ENCODE data around the gene NPHP4. TPM values are rescaled to one million over a fixed set of nuclear protein-coding genes. Genes with fewer than 3 reads are reported as not detected.

Gene NPHP4
- total and polyA plus RNA-seq, 10 of the 15 experiments (the other 5 are each of a cell fraction or from before 2014, with no cell fraction given) = 0.16 to 10.5 (median 3.1) TPM

Small RNAs within 50 kb of the gene (microRNA-seq; reads per million reads assigned to microRNA genes)
- not detected for gene MIR4689

Small RNAs within 50 kb of the gene (small RNA-seq; reads per million reads assigned to genes)
- not detected for gene MIR4689

Other genes starting within 250 kb of the NPHP4 start
- 46.6 and 55.6 TPM in 2 replicates for gene KCNAB2, start 53.5 kb upstream of the NPHP4 start, total RNA-seq (2014; rRNA removed)
- 34.8 and 36.9 TPM in 2 replicates for gene KCNAB2, start 53.5 kb upstream of the NPHP4 start, total RNA-seq (2014; rRNA removed; fragmentation: Illumina TruSeq; extraction: Trizol)
- gene KCNAB2, start 53.5 kb upstream of the NPHP4 start, total RNA-seq (2021) = 118 and 123 TPM in 2 replicates
- gene KCNAB2, start 53.5 kb upstream of the NPHP4 start, polyA plus RNA-seq (2011; rRNA removed) = 59.0 and 117 TPM in 2 replicates
- 23.7 and 57.4 TPM in 2 replicates for gene KCNAB2, start 53.5 kb upstream of the NPHP4 start, polyA plus RNA-seq (2014; fragmentation: Illumina TruSeq; extraction: Trizol)
- gene KCNAB2, start 53.5 kb upstream of the NPHP4 start, polyA plus RNA-seq (2014; fragmentation: Nextera tagmentation; extraction: Ambion mirVana) = 1 to 10 TPM; 2.9 to 4.7 TPM
- 98.9 and 115 TPM in 2 replicates for gene KCNAB2, start 53.5 kb upstream of the NPHP4 start, polyA plus RNA-seq (2014; rRNA removed)
- 10 to 100 TPM; 67.5 to 73.2 TPM for gene KCNAB2, start 53.5 kb upstream of the NPHP4 start, polyA plus RNA-seq (2016; fragmentation: Nextera tagmentation; extraction: Ambion mirVana)
- 0.05 and 0.06 TPM in 2 replicates for gene CHD5, start 187.9 kb upstream of the NPHP4 start, total RNA-seq (2014; rRNA removed)
- gene CHD5, start 187.9 kb upstream of the NPHP4 start, total RNA-seq (2014; rRNA removed; fragmentation: Illumina TruSeq; extraction: Trizol) = 0.13 and 0.14 TPM in 2 replicates
- gene CHD5, start 187.9 kb upstream of the NPHP4 start, total RNA-seq (2021) = 0.19 and 0.49 TPM in 2 replicates
- 0.07 and 0.23 TPM in 2 replicates for gene CHD5, start 187.9 kb upstream of the NPHP4 start, polyA plus RNA-seq (2011; rRNA removed)
- 0.05 and 0.09 TPM in 2 replicates for gene CHD5, start 187.9 kb upstream of the NPHP4 start, polyA plus RNA-seq (2014; fragmentation: Illumina TruSeq; extraction: Trizol)
- not detected for gene CHD5, start 187.9 kb upstream of the NPHP4 start, polyA plus RNA-seq (2014; fragmentation: Nextera tagmentation; extraction: Ambion mirVana)
- gene CHD5, start 187.9 kb upstream of the NPHP4 start, polyA plus RNA-seq (2014; rRNA removed) = 0.22 and 0.49 TPM in 2 replicates
- gene CHD5, start 187.9 kb upstream of the NPHP4 start, polyA plus RNA-seq (2016; fragmentation: Nextera tagmentation; extraction: Ambion mirVana) = under 1 TPM in 1 of 2 experiments, not detected in 1; 0.03 TPM
- 191 and 240 TPM in 2 replicates for gene RPL22, start 207.2 kb upstream of the NPHP4 start, total RNA-seq (2014; rRNA removed)
- 435 and 466 TPM in 2 replicates for gene RPL22, start 207.2 kb upstream of the NPHP4 start, total RNA-seq (2014; rRNA removed; fragmentation: Illumina TruSeq; extraction: Trizol)
- gene RPL22, start 207.2 kb upstream of the NPHP4 start, total RNA-seq (2021) = 437 and 439 TPM in 2 replicates
- 424 and 754 TPM in 2 replicates for gene RPL22, start 207.2 kb upstream of the NPHP4 start, polyA plus RNA-seq (2011; rRNA removed)
- gene RPL22, start 207.2 kb upstream of the NPHP4 start, polyA plus RNA-seq (2014; fragmentation: Illumina TruSeq; extraction: Trizol) = 479 and 560 TPM in 2 replicates
- 100 to 1,000 TPM; 437 to 560 TPM for gene RPL22, start 207.2 kb upstream of the NPHP4 start, polyA plus RNA-seq (2014; fragmentation: Nextera tagmentation; extraction: Ambion mirVana)
- 295 and 340 TPM in 2 replicates for gene RPL22, start 207.2 kb upstream of the NPHP4 start, polyA plus RNA-seq (2014; rRNA removed)
- gene RPL22, start 207.2 kb upstream of the NPHP4 start, polyA plus RNA-seq (2016; fragmentation: Nextera tagmentation; extraction: Ambion mirVana) = 100 to 1,000 TPM; 302 to 303 TPM
- 15.2 and 18.0 TPM in 2 replicates for gene RNF207, start 213.7 kb upstream of the NPHP4 start, total RNA-seq (2014; rRNA removed)
- gene RNF207, start 213.7 kb upstream of the NPHP4 start, total RNA-seq (2014; rRNA removed; fragmentation: Illumina TruSeq; extraction: Trizol) = 7.8 and 8.9 TPM in 2 replicates
- gene RNF207, start 213.7 kb upstream of the NPHP4 start, total RNA-seq (2021) = 23.2 and 27.0 TPM in 2 replicates
- 17.2 and 36.4 TPM in 2 replicates for gene RNF207, start 213.7 kb upstream of the NPHP4 start, polyA plus RNA-seq (2011; rRNA removed)
- 9.4 and 13.3 TPM in 2 replicates for gene RNF207, start 213.7 kb upstream of the NPHP4 start, polyA plus RNA-seq (2014; fragmentation: Illumina TruSeq; extraction: Trizol)
- gene RNF207, start 213.7 kb upstream of the NPHP4 start, polyA plus RNA-seq (2014; fragmentation: Nextera tagmentation; extraction: Ambion mirVana) = 1 to 10 TPM; 1.7 to 3.6 TPM
- gene RNF207, start 213.7 kb upstream of the NPHP4 start, polyA plus RNA-seq (2014; rRNA removed) = 33.4 and 43.5 TPM in 2 replicates
- 10 to 100 TPM in 1 of 2 experiments, 1 to 10 TPM in 1; 8.6 to 12.8 TPM for gene RNF207, start 213.7 kb upstream of the NPHP4 start, polyA plus RNA-seq (2016; fragmentation: Nextera tagmentation; extraction: Ambion mirVana)
- gene ICMT, start 243.5 kb upstream of the NPHP4 start, total RNA-seq (2014; rRNA removed) = 50.8 and 52.2 TPM in 2 replicates
- gene ICMT, start 243.5 kb upstream of the NPHP4 start, total RNA-seq (2014; rRNA removed; fragmentation: Illumina TruSeq; extraction: Trizol) = 33.9 and 37.4 TPM in 2 replicates
- gene ICMT, start 243.5 kb upstream of the NPHP4 start, total RNA-seq (2021) = 48.3 and 50.4 TPM in 2 replicates
- 31.1 and 31.7 TPM in 2 replicates for gene ICMT, start 243.5 kb upstream of the NPHP4 start, polyA plus RNA-seq (2011; rRNA removed)
- 31.2 and 39.4 TPM in 2 replicates for gene ICMT, start 243.5 kb upstream of the NPHP4 start, polyA plus RNA-seq (2014; fragmentation: Illumina TruSeq; extraction: Trizol)
- gene ICMT, start 243.5 kb upstream of the NPHP4 start, polyA plus RNA-seq (2014; fragmentation: Nextera tagmentation; extraction: Ambion mirVana) = 1 to 10 TPM; 3.8 to 5.5 TPM
- gene ICMT, start 243.5 kb upstream of the NPHP4 start, polyA plus RNA-seq (2014; rRNA removed) = 43.2 and 45.4 TPM in 2 replicates
- gene ICMT, start 243.5 kb upstream of the NPHP4 start, polyA plus RNA-seq (2016; fragmentation: Nextera tagmentation; extraction: Ambion mirVana) = 10 to 100 TPM; 50.3 to 55.7 TPM

Measured in GM12878 (cell line).